ENCODE data around the gene FGD4. TPM values are rescaled to one million over a fixed set of nuclear protein-coding genes. Genes with fewer than 3 reads are reported as not detected.
"Not testable (repeated sequence)": the region's sequence is repeated elsewhere in the genome, so short reads cannot be mapped to it uniquely, and the experiment has no call there.

FGD4 gene
- total and polyA plus RNA-seq, 2 donors from 2014 or later, result 4.9 to 55.5 TPM

DNA sequence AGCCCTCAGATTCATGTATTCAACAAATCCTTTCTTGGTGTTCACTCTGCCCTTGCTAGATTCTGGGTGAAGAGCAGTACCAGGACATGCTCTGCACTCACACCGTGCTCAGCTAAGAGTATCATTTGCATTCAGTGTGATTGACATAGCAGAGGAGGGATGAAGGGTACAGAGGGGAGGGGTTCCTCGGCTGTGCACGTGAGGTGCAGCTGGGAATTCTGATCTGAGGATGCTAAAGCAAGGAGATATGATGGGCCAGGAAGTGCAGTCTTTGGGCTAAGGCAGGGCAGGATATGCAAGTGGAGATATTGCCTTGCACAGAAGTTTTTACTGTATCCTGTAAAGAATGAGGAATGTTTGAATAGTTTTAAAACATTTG is 108.6 kb downstream of the FGD4 start:
- Histone ChIP-seq H3K27ac (ENCODE audit: low read depth in 2 of 2, low read length in 2 of 2) (no peak overlapping the region), H3K36me3 (ENCODE audit: control insufficient read depth in 2 of 3, insufficient read depth in 3 of 3, low read length in 3 of 3) (no peaks in the 10 kb centered on the region), H3K4me3 (ENCODE audit: low read length in 3 of 3) (no peak overlapping the region), H3K27me3 (ENCODE audit: control insufficient read depth, insufficient read depth, low read length) (no peaks in the 10 kb centered on the region), H3K4me1 (ENCODE audit: control insufficient read depth in 2 of 3, insufficient read depth in 2 of 3, low read depth in 1 of 3, low read length in 3 of 3) (peaks cover 0 to 20% (median 20%) of the 10 kb centered on the region in 3 donors), H3K9me3 (ENCODE audit: control insufficient read depth in 2 of 3, insufficient read depth in 1 of 3, low read length in 3 of 3) (no peaks in the 10 kb centered on the region), H3K9ac (ENCODE audit: low read length in 3 of 3) (no peak overlapping the region)
- intact Hi-C loops (cut with DNase I), result no loop called here
- FAIRE-seq, result no peak
- DNase-seq, result no peak
- TF ChIP-seq, protein P1, sequence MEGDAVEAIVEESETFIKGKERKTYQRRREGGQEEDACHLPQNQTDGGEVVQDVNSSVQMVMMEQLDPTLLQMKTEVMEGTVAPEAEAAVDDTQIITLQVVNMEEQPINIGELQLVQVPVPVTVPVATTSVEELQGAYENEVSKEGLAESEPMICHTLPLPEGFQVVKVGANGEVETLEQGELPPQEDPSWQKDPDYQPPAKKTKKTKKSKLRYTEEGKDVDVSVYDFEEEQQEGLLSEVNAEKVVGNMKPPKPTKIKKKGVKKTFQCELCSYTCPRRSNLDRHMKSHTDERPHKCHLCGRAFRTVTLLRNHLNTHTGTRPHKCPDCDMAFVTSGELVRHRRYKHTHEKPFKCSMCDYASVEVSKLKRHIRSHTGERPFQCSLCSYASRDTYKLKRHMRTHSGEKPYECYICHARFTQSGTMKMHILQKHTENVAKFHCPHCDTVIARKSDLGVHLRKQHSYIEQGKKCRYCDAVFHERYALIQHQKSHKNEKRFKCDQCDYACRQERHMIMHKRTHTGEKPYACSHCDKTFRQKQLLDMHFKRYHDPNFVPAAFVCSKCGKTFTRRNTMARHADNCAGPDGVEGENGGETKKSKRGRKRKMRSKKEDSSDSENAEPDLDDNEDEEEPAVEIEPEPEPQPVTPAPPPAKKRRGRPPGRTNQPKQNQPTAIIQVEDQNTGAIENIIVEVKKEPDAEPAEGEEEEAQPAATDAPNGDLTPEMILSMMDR (IDR thresholded peaks at IDR 0.05; ENCODE audit: borderline replicate concordance, extremely low read depth, insufficient read depth), result no peak

DNA sequence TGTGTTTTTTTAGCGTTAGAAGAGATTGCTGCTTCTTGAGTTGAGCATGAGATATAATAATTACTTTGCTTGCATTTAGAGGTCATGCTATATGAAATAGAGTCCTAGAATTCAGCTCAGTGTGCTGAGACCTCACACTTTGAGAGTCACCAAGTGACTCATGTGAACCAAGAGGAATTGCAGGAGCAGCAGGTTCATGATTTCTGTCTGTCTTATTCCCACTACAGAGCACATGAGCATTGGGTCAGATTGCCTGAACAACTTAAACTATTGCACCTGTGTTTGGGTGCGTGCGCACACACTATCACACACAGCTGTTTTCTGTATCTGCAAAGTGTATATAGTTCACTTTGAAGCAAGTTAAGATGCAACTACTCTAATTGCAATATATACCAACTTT is 109.3 kb downstream of the FGD4 start:
- Histone ChIP-seq H3K27me3 (ENCODE audit: control insufficient read depth, insufficient read depth, low read length) (no peaks in the 10 kb centered on the region), H3K4me3 (ENCODE audit: low read length in 3 of 3) (no peak overlapping the region), H3K27ac (ENCODE audit: low read depth in 2 of 2, low read length in 2 of 2) (no peak overlapping the region), H3K4me1 (ENCODE audit: control insufficient read depth in 2 of 3, insufficient read depth in 2 of 3, low read depth in 1 of 3, low read length in 3 of 3) (peaks cover 0 to 20% (median 19%) of the 10 kb centered on the region in 3 donors), H3K9me3 (ENCODE audit: control insufficient read depth in 2 of 3, insufficient read depth in 1 of 3, low read length in 3 of 3) (no peaks in the 10 kb centered on the region), H3K36me3 (ENCODE audit: control insufficient read depth in 2 of 3, insufficient read depth in 3 of 3, low read length in 3 of 3) (no peaks in the 10 kb centered on the region), H3K9ac (ENCODE audit: low read length in 3 of 3) (no peak overlapping the region)
- no peak for DNase-seq
- TF ChIP-seq, protein P1 (IDR thresholded peaks at IDR 0.05; ENCODE audit: borderline replicate concordance, extremely low read depth, insufficient read depth), result no peak
- intact Hi-C loops (cut with DNase I), result no loop called here
- FAIRE-seq, result no peak

- FAIRE-seq, result no peak
These were observed 110.2 kb downstream of the FGD4 start for GRCh38 chr12:32509328-32510091.

DNA sequence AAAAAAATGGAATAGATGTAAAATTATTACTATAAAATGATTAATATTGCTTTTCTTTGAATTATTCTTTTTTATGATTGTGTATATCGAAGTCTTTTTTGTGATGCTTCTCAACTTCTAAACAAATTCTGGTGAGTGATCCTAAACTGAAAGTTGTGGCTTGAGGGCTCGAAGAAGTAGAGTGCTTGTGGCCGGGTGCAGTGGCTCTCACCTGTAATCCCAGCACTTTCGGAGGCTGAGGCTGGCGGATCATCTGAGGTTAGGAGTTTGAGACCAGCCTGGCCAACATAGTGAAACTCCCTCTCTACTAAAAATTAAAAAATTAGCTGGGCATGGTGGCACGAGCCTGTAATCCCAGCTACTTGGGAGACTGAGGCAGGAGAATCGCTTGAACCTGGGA is 112.6 kb downstream of the FGD4 start:
- H3K9me3 ChIP-seq (ENCODE audit: control insufficient read depth in 2 of 3, insufficient read depth in 1 of 3, low read length in 3 of 3); H3K4me3 ChIP-seq (ENCODE audit: low read length in 3 of 3); H3K27ac ChIP-seq (ENCODE audit: low read depth in 2 of 2, low read length in 2 of 2); FAIRE-seq; H3K9ac ChIP-seq (ENCODE audit: low read length in 3 of 3); DNase-seq; H3K27me3 ChIP-seq (ENCODE audit: control insufficient read depth, insufficient read depth, low read length); intact Hi-C loops (cut with DNase I); H3K36me3 ChIP-seq (ENCODE audit: control insufficient read depth in 2 of 3, insufficient read depth in 3 of 3, low read length in 3 of 3); H3K4me1 ChIP-seq (ENCODE audit: control insufficient read depth in 2 of 3, insufficient read depth in 2 of 3, low read depth in 1 of 3, low read length in 3 of 3): not testable (repeated sequence)

More at GRCh38 chr12:32509328-32510091, 110.2 kb downstream of the FGD4 start:
- Histone ChIP-seq H3K4me3 (ENCODE audit: low read length in 3 of 3) (no peak overlapping the region), H3K36me3 (ENCODE audit: control insufficient read depth in 2 of 3, insufficient read depth in 3 of 3, low read length in 3 of 3) (no peaks in the 10 kb centered on the region), H3K4me1 (ENCODE audit: control insufficient read depth in 2 of 3, insufficient read depth in 2 of 3, low read depth in 1 of 3, low read length in 3 of 3) (peaks cover 0 to 16% (median 15%) of the 10 kb centered on the region in 3 donors), H3K9me3 (ENCODE audit: control insufficient read depth in 2 of 3, insufficient read depth in 1 of 3, low read length in 3 of 3) (no peaks in the 10 kb centered on the region), H3K9ac (ENCODE audit: low read length in 3 of 3) (no peak overlapping the region), H3K27me3 (ENCODE audit: control insufficient read depth, insufficient read depth, low read length) (no peaks in the 10 kb centered on the region), H3K27ac (ENCODE audit: low read depth in 2 of 2, low read length in 2 of 2) (no peak overlapping the region)
- intact Hi-C loops (cut with DNase I), result no loop called here
- no peak for DNase-seq
- TF ChIP-seq, protein P1 (IDR thresholded peaks at IDR 0.05; ENCODE audit: borderline replicate concordance, extremely low read depth, insufficient read depth), result no peak

All from kidney (tissue), 14 donors.